Trophoblast cell (in vitro differentiated cells and primary cell): Measurements from ENCODE around the gene JPH3.
A peak's percentile ranks its signal among the peaks of the same experiment; 100 is the strongest.

Source experiments
- DNase-seq, 2 donors: peaks; one replicate each; pipeline ENCODE4 v3.0.0-alpha.2; 2016
- H2AFZ ChIP-seq: 2 replicates; pipeline ENCODE4 v1.6.1; 2013; ENCODE audit warnings: low read length, moderate library complexity, mild to moderate bottlenecking; ENCODE audit not compliant: insufficient read depth, poor library complexity
- H2AK5ac ChIP-seq: 2 replicates; pipeline ENCODE4 v1.6.1; 2013; ENCODE audit warnings: mild to moderate bottlenecking, low read length
- H2BK120ac ChIP-seq: 2 replicates; pipeline ENCODE4 v1.6.1; 2013; ENCODE audit warnings: low read length, mild to moderate bottlenecking, moderate library complexity; ENCODE audit not compliant: insufficient read depth, poor library complexity
- H2BK12ac ChIP-seq: 2 replicates; pipeline ENCODE4 v1.6.1; 2013; ENCODE audit warnings: mild to moderate bottlenecking, low read length, moderate library complexity
- H2BK5ac ChIP-seq: 2 replicates; pipeline ENCODE4 v1.6.1; 2013; ENCODE audit warnings: low read length, low read depth, moderate library complexity, mild to moderate bottlenecking; ENCODE audit not compliant: poor library complexity
- H3K14ac ChIP-seq: 2 replicates; pipeline ENCODE4 v1.6.1; 2013; ENCODE audit warnings: mild to moderate bottlenecking, low read length
- H3K18ac ChIP-seq: 2 replicates; pipeline ENCODE4 v1.6.1; 2013; ENCODE audit warnings: mild to moderate bottlenecking, low read length
- H3K23ac ChIP-seq: 2 replicates; pipeline ENCODE4 v1.6.1; 2013; ENCODE audit warnings: low read length
- H3K27ac ChIP-seq: 2 replicates; pipeline ENCODE4 v1.5.1; 2013; ENCODE audit warnings: low read depth, mild to moderate bottlenecking, inconsistent platforms, low read length, moderate library complexity
- H3K27me3 ChIP-seq: 2 replicates; pipeline ENCODE4 v1.6.1; 2013; ENCODE audit warnings: inconsistent platforms, mild to moderate bottlenecking, low read length, moderate library complexity; ENCODE audit not compliant: insufficient read depth
- H3K36me3 ChIP-seq, 2 experiments: 1 replicate in 1 of 2; 2 replicates in 1 of 2; pipeline ENCODE4 v1.6.1; 2013; ENCODE audit warnings: low read length in 2 of 2, mild to moderate bottlenecking in 2 of 2, moderate library complexity in 1 of 2; ENCODE audit not compliant: insufficient read depth in 2 of 2, control insufficient read depth in 1 of 2
- H3K4ac ChIP-seq: 2 replicates; pipeline ENCODE4 v1.6.1; 2013; ENCODE audit warnings: low read depth, mild to moderate bottlenecking, low read length, moderate library complexity
- H3K4me1 ChIP-seq, 2 experiments: 1 replicate in 1 of 2; 2 replicates in 1 of 2; pipeline ENCODE4 v1.6.1; 2013; ENCODE audit warnings: low read length in 2 of 2, mild to moderate bottlenecking in 2 of 2, moderate library complexity in 1 of 2; ENCODE audit not compliant: insufficient read depth in 2 of 2, control insufficient read depth in 1 of 2
- H3K4me2 ChIP-seq: 2 replicates; pipeline ENCODE4 v1.6.1; 2013; ENCODE audit warnings: inconsistent platforms, mild to moderate bottlenecking, low read length, moderate library complexity
- H3K4me3 ChIP-seq: 2 replicates; pipeline ENCODE4 v1.5.1; 2013; ENCODE audit warnings: mild to moderate bottlenecking, low read depth, low read length, inconsistent platforms
- H3K79me1 ChIP-seq: one replicate; pipeline ENCODE4 v1.6.1; 2013; ENCODE audit warnings: low read length
- H3K79me2 ChIP-seq: 2 replicates; pipeline ENCODE4 v1.6.1; 2013; ENCODE audit warnings: low read length, mild to moderate bottlenecking; ENCODE audit not compliant: control insufficient read depth, insufficient read depth, poor library complexity
- H3K9ac ChIP-seq: 2 replicates; pipeline ENCODE4 v1.6.1; 2013; ENCODE audit warnings: mild to moderate bottlenecking, low read length
- H3K9me3 ChIP-seq: 2 replicates; pipeline ENCODE4 v1.6.1; 2013; ENCODE audit warnings: low read depth, mild to moderate bottlenecking, control low read depth, inconsistent platforms, low read length; ENCODE audit not compliant: insufficient read depth
- H4K12ac ChIP-seq: 2 replicates; pipeline ENCODE4 v1.6.1; 2013; ENCODE audit warnings: low read depth, mild to moderate bottlenecking, low read length, moderate library complexity
- H4K8ac ChIP-seq: 2 replicates; pipeline ENCODE4 v1.6.1; 2013; ENCODE audit warnings: low read depth, mild to moderate bottlenecking, low read length, moderate library complexity
- H4K91ac ChIP-seq: one replicate; pipeline ENCODE4 v1.6.1; 2013; ENCODE audit warnings: low read depth, mild to moderate bottlenecking, low read length, moderate library complexity
- WGBS: extraction: QIAGEN DNeasy Blood & Tissue Kit; methylation state at CpG from one replicate; pipeline ENCODE4 v1.1.7; 2013; ENCODE audit warnings: missing lambda C conversion rate; ENCODE audit not compliant: insufficient read length, insufficient coverage; ENCODE audit errors: extremely low coverage; 5-methylcytosine and 5-hydroxymethylcytosine counted together

The JPH3 gene

GRCh38 chr16:87721622-87722585 lies 119.6 kb downstream of the JPH3 start:
- WGBS: no CpG with 5 or more reads among the region's 33 CpGs
- DNase-seq: no peak
- Histone ChIP-seq H2AK5ac (no peak overlapping the region), H3K4me2 (no peak overlapping the region), H3K27me3 (no peaks in the 10 kb centered on the region), H3K36me3 (peaks cover 17 to 29% of the 10 kb centered on the region in 2 experiments), H3K79me2 (no peaks in the 10 kb centered on the region), H2BK12ac (no peak overlapping the region), H3K23ac (no peak overlapping the region), H4K12ac (no peak overlapping the region), H3K14ac (no peak overlapping the region), H3K4ac (no peak overlapping the region), H2BK5ac (no peak overlapping the region), H3K79me1 (no peaks in the 10 kb centered on the region), H4K91ac (no peak overlapping the region), H3K18ac (no peak overlapping the region), H4K8ac (no peak overlapping the region), H3K27ac (no peak overlapping the region), H3K9me3 (peaks cover 2% of the 10 kb centered on the region), H3K9ac (no peak overlapping the region), H2AFZ (no peak overlapping the region), H3K4me3 (no peak overlapping the region), H3K4me1 (no peaks in the 10 kb centered on the region), H2BK120ac (no peak overlapping the region)

- no peak overlapping the region for H2AFZ ChIP-seq
- no peak overlapping the region for H2BK120ac ChIP-seq
- H2BK12ac ChIP-seq: no peak overlapping the region
- H3K14ac ChIP-seq: no peak overlapping the region
- H4K8ac ChIP-seq: no peak overlapping the region
- H3K79me1 ChIP-seq: no peaks in the 10 kb centered on the region
- H3K9ac ChIP-seq: no peak overlapping the region
- H3K79me2 ChIP-seq: no peaks in the 10 kb centered on the region
- WGBS: no CpG with 5 or more reads among the region's 19 CpGs
- no peaks in the 10 kb centered on the region for H3K27me3 ChIP-seq
- no peak overlapping the region for H3K4me2 ChIP-seq
- DNase-seq: no peak
- H3K36me3 ChIP-seq: peaks cover 20 to 29% of the 10 kb centered on the region in 2 experiments
- no peak overlapping the region for H2AK5ac ChIP-seq
- H3K9me3 ChIP-seq: peaks cover 2% of the 10 kb centered on the region
- H3K23ac ChIP-seq: no peak overlapping the region
- H3K4me3 ChIP-seq: no peak overlapping the region
- peaks cover 0 to 2% of the 10 kb centered on the region in 2 experiments for H3K4me1 ChIP-seq
- H3K18ac ChIP-seq: no peak overlapping the region
- no peak overlapping the region for H4K12ac ChIP-seq
- H3K4ac ChIP-seq: no peak overlapping the region
- H3K27ac ChIP-seq: no peak overlapping the region
- no peak overlapping the region for H4K91ac ChIP-seq
- H2BK5ac ChIP-seq: no peak overlapping the region
These were observed 120.4 kb downstream of the JPH3 start for GRCh38 chr16:87722590-87723225.

- Histone ChIP-seq H3K9ac (no peak overlapping the region), H3K4me1 (peaks cover 0 to 3% of the 10 kb centered on the region in 2 experiments), H3K36me3 (peaks cover 20 to 29% of the 10 kb centered on the region in 2 experiments), H3K23ac (no peak overlapping the region), H3K79me1 (no peaks in the 10 kb centered on the region), H3K9me3 (peaks cover 2% of the 10 kb centered on the region), H2BK5ac (no peak overlapping the region), H4K91ac (no peak overlapping the region), H4K12ac (no peak overlapping the region), H2AFZ (no peak overlapping the region), H3K27ac (no peak overlapping the region), H2BK12ac (no peak overlapping the region), H3K18ac (no peak overlapping the region), H3K14ac (no peak overlapping the region), H3K4ac (no peak overlapping the region), H3K4me2 (no peak overlapping the region), H3K27me3 (no peaks in the 10 kb centered on the region), H3K79me2 (no peaks in the 10 kb centered on the region), H2AK5ac (no peak overlapping the region), H4K8ac (no peak overlapping the region), H2BK120ac (no peak overlapping the region), H3K4me3 (no peak overlapping the region)
- WGBS: 100% methylated on average over 1 of the region's 12 CpGs
- peak; percentile 38 to 63 for DNase-seq
These were observed 120.9 kb downstream of the JPH3 start for GRCh38 chr16:87723226-87723623.

GRCh38 chr16:87724490-87725291 lies 122.4 kb downstream of the JPH3 start:
- Histone ChIP-seq H3K36me3 (peaks cover 26 to 31% of the 10 kb centered on the region in 2 experiments), H3K23ac (no peak overlapping the region), H3K79me1 (no peaks in the 10 kb centered on the region), H3K4me1 (peaks cover 0 to 9% of the 10 kb centered on the region in 2 experiments), H2BK120ac (no peak overlapping the region), H2AK5ac (no peak overlapping the region), H4K12ac (no peak overlapping the region), H3K27me3 (no peaks in the 10 kb centered on the region), H2AFZ (no peak overlapping the region), H3K79me2 (no peaks in the 10 kb centered on the region), H3K4me2 (no peak overlapping the region), H3K9ac (no peak overlapping the region), H3K18ac (no peak overlapping the region), H2BK12ac (no peak overlapping the region), H2BK5ac (no peak overlapping the region), H3K9me3 (peaks cover 2% of the 10 kb centered on the region), H3K27ac (no peak overlapping the region), H4K91ac (no peak overlapping the region), H4K8ac (no peak overlapping the region), H3K4ac (no peak overlapping the region), H3K4me3 (no peak overlapping the region), H3K14ac (no peak overlapping the region)
- WGBS: no CpG with 5 or more reads among the region's 19 CpGs
- DNase-seq: no peak
